GM10266 (cell line): ENCODE measurements around the gene CFDP1.
A peak's percentile ranks its signal among the peaks of the same experiment; 100 is the strongest.

Source experiments
- DNase-seq: peaks from one replicate; pipeline ENCODE4 v3.0.0; 2012; ENCODE audit errors: extremely low spot score
- CTCF ChIP-seq: IDR thresholded peaks from 2 replicates; pipeline ENCODE4 v1.5.1; 2012; ENCODE audit warnings: mild to moderate bottlenecking, low read depth; ENCODE audit not compliant: control insufficient read depth, insufficient read depth; ENCODE audit errors: missing control alignments

Gene CFDP1

GRCh38 chr16:75462806-75463205 is 29.5 kb upstream of the CFDP1 start:
- peak; percentile 56 for DNase-seq

GRCh38 chr16:75461575-75461974 is 28.3 kb upstream of the CFDP1 start:
- TF ChIP-seq CTCF = no peak
- no peak for DNase-seq

More at GRCh38 chr16:75462806-75463205, 29.5 kb upstream of the CFDP1 start:
- TF ChIP-seq CTCF = no peak

GRCh38 chr16:75460446-75460845 is 27.1 kb upstream of the CFDP1 start:
- no peak for DNase-seq
- TF ChIP-seq CTCF = no peak

- no peak for DNase-seq
- TF ChIP-seq CTCF = no peak
These were observed 26.4 kb upstream of the CFDP1 start for GRCh38 chr16:75459691-75460090.

- TF ChIP-seq CTCF = no peak
- no peak for DNase-seq
These were observed 25.1 kb upstream of the CFDP1 start for GRCh38 chr16:75458439-75458838.

- DNase-seq = no peak
- no peak for TF ChIP-seq CTCF
These were observed 24.7 kb upstream of the CFDP1 start for GRCh38 chr16:75458029-75458428.

GRCh38 chr16:75457485-75458021 is 24.2 kb upstream of the CFDP1 start:
- no peak for TF ChIP-seq CTCF
- no peak for DNase-seq
